GM12891 (cell line): ENCODE measurements around the gene MISP.
A peak's percentile ranks its signal among the peaks of the same experiment; 100 is the strongest.
"Not testable (repeated sequence)": the region's sequence is repeated elsewhere in the genome, so short reads cannot be mapped to it uniquely, and the experiment has no call there.

Experiments
- DNase-seq: peaks from one replicate; pipeline ENCODE4 v3.0.0; 2011; ENCODE audit warnings: low spot score; ENCODE audit not compliant: insufficient read length
- FAIRE-seq: peaks from 2 replicates; lab custom pipeline; 2011; peaks lifted over from hg19 to GRCh38; lab: Jason Lieb, UNC
- PAX5 ChIP-seq: IDR thresholded peaks from 2 replicates; pipeline ENCODE4 v1.6.1; 2011; ENCODE audit warnings: low read length, moderate library complexity, mild to moderate bottlenecking; ENCODE audit not compliant: insufficient read depth, severe bottlenecking
- POLR2A ChIP-seq: IDR thresholded peaks from 2 replicates; pipeline ENCODE4 v1.6.1; 2011; ENCODE audit warnings: low read depth, low read length, control low read depth
- POLR2AphosphoS5 ChIP-seq: IDR thresholded peaks from 2 replicates; pipeline ENCODE4 v1.6.1; 2011; ENCODE audit warnings: low read depth, low read length, control low read depth
- POU2F2 ChIP-seq: IDR thresholded peaks from 2 replicates; pipeline ENCODE4 v1.6.1; 2011; ENCODE audit warnings: low read depth, mild to moderate bottlenecking, control low read depth, low read length, moderate library complexity
- SPI1 ChIP-seq: IDR thresholded peaks from 2 replicates; pipeline ENCODE4 v1.6.1; 2011; ENCODE audit warnings: low read depth, low read length, control low read depth
- TAF1 ChIP-seq: IDR thresholded peaks from 2 replicates; pipeline ENCODE4 v1.6.1; 2011; ENCODE audit warnings: low read depth, low read length, control low read depth

Gene MISP

DNA sequence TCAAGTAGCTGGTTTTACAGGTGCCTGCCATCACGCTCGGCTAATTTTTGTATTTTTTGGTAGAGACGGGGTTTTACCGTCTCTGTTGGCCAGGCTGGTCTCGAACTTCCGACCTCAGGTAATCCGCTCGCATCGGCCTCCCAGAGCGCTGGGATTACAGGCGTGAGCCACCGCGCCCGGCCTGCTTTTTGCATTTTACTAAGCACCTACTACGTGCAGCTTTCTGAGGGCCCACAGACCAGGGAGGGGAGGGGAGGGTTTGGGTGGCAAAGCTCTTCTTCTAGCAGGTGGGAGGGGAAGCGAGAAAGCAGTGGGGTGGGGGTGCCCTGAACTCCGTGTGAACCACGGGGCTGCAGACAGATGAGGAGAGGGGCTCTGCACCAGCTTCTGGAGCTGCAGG is 27.2 kb upstream of the MISP start:
- no peak for TF ChIP-seq POLR2AphosphoS5
- TF ChIP-seq TAF1 = no peak
- no peak for TF ChIP-seq SPI1
- no peak for TF ChIP-seq POLR2A
- no peak for TF ChIP-seq PAX5
- no peak for TF ChIP-seq POU2F2
- FAIRE-seq (no peak), DNase-seq (no peak)

DNA sequence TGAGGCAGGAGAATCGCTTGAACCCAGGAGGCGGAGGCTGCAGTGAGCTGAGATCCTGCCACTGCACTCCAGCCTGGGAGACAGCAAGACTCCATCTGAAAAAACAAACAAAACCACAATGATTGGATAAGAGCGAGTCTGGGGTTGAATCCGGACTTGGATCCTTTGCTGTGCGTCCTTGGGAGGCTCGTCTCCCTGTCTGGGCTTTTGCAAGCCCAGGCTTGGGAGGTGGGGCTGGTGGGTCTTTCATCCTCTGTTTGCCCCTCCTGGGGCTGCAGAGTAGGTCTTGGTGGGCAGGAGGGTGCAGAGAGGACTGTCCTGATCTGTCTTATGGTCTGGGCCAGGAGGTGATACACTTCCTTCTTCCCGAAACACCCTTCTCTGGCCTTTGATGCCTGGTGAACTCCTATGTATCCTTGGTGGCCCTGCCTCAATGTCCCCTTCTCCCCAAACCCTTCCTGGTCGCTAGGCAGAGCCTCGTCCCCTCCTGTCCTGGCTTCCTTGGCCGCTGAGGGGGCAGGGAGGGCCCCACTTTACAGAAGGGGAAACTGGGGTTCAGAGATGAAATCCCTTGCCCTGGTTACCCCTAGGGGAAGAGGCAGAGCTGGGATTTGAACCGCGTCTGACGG is 25.3 kb upstream of the MISP start:
- DNase-seq (no peak), FAIRE-seq (no peak)
- TF ChIP-seq SPI1 (no peak), TAF1 (no peak), PAX5 (no peak), POLR2AphosphoS5 (no peak), POU2F2 (no peak), POLR2A (no peak)

DNA sequence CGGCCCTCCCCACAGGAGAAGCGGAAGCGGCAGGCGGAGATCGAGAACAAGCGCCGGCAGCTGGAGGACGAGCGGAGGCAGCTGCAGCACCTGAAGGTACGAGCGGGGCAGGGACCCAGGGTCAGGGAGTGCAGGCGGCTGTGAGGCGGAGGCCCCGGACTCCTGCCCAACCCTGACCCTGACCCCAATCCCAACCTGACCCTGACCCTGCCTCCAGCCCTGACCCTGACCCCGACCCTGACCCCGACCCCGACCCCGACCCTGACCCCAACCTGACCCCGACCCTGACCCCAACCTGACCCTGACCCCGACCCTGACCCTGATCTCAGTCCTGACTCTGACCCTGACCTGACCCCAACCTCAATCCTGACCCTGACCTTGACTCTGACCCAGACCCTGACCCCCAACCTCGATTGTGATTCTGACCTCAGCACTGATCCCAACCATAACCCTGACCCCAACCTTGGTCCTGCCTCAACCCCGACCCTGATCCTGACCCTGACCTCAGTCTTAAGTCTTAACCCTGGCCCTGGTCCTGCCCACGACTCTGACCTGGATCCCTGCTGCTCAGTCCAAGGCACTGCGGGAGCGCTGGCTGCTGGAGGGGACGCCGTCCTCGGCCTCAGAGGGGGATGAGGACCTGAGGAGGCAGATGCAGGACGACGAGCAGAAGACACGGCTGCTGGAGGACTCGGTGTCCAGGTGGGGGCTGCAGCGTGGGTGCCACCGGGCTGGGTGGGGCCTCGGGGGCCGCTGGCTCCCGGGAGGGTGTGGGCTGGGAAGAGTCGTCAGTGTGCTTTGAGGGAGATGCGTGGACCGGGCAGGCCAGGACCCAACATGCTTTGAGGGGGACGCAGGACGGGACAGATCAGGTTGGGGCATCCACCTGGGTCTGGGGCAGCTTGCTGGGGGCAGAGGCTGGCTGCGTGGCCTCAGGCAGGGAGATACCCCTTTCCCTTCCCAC is 23.6 kb upstream of the MISP start:
- DNase-seq (no peak), FAIRE-seq (no peak)
- TF ChIP-seq PAX5 (no peak), POU2F2 (no peak), SPI1 (no peak), POLR2A (no peak), TAF1 (no peak), POLR2AphosphoS5 (no peak)

DNA sequence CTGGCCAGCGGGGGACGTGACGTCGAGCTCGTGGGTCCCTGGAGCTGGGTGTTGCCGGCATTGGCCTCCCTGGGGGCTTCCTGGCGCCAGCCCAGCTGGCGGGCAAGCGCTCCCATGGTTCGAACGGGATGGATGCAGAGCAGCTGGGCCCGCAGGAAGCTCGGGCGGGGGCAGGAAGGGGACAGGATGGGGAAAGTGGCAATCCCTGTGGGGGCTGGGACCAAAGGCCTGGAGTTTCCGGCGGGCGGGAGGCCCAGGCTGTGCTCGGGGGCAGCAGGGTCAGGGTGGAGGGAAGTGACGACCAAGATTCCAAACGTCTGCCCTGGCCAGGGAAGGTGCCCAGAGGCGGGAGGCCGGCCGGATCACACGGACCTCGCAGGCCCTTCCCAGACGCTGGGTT is 22.9 kb upstream of the MISP start:
- FAIRE-seq (no peak), DNase-seq (no peak)
- TF ChIP-seq PAX5 = no peak
- no peak for TF ChIP-seq TAF1
- no peak for TF ChIP-seq SPI1
- no peak for TF ChIP-seq POLR2A
- no peak for TF ChIP-seq POU2F2
- TF ChIP-seq POLR2AphosphoS5 = no peak

DNA sequence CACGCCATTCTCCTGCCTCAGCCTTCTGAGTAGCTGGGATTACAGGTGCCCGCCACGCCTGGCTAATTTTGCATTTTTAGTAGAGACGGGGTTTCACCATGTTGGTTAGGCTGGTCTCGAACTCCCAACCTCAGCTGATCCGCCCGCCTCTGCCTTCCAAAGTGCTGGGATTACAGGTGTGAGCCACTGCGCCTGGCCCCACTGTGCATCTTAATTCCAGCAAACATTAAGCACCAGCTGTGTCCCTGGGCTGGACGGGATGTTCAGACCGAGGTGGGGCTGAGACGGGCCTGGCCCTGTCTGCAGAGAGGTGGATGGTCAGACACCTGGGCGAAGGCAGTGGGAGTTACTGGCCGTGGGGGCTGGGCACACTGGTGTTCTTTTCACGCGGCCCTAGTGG is 21.3 kb upstream of the MISP start:
- FAIRE-seq = peak; percentile 5
- not testable (repeated sequence) for DNase-seq

DNA sequence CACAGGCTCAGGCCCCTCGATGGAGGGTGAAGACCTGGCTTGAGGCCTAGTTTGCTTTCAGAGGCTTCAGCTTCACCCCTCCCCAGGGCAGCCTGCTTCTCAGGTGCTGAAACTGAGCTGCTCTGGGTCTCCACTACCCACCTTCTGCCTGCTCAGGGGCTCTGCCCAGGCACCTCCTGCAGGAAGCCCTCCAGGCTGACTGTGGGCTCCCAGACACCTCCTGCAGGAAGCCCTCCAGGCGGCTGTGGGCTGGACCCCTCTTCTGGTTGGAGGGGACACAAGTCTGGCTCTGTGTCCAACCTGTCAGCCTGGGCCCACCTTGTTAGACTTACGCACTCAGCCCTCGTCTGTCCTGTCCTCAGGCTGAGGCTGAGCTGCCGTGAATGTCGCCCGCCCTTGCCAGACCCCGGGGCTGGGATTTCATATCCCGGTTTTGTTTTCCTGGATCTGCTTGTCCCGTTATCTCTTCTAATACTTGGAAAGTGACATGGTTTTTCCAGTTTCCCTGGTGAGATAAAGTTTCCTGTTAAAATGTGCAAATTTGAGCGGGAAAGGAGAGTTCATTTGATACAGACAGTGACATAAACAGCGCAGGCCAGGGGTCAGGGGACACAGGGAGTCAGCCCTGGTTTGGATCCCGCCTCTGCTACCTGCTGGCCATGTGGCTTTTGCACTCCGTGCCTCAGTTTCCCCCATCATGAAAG is 20.8 kb upstream of the MISP start:
- FAIRE-seq = no peak
- TF ChIP-seq POU2F2 (no peak), POLR2AphosphoS5 (no peak), SPI1 (no peak), TAF1 (no peak), POLR2A (no peak), PAX5 (no peak)
- DNase-seq = no peak

DNA sequence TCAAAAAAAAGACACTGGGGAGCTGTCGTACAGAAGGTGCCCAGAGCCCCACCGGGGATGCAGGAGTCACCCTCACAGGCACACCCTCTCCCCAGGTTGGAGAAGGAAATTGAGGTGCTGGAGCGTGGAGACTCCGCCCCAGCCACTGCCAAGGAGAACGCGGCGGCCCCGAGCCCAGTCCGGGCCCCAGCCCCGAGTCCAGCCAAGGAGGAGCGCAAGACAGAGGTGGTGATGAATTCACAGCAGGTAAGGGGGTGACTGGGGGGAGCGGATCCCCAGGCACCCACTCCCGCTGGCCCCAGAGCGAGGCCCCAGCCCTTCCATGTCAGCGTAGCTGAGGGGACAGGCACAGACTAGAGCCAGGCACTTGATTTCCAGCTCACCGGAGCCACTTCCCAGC is 19.9 kb upstream of the MISP start:
- DNase-seq = no peak
- TF ChIP-seq POLR2A = no peak
- TF ChIP-seq PAX5 = no peak
- no peak for TF ChIP-seq POLR2AphosphoS5
- TF ChIP-seq SPI1 = no peak
- no peak for TF ChIP-seq POU2F2
- TF ChIP-seq TAF1 = no peak
- FAIRE-seq = no peak

DNA sequence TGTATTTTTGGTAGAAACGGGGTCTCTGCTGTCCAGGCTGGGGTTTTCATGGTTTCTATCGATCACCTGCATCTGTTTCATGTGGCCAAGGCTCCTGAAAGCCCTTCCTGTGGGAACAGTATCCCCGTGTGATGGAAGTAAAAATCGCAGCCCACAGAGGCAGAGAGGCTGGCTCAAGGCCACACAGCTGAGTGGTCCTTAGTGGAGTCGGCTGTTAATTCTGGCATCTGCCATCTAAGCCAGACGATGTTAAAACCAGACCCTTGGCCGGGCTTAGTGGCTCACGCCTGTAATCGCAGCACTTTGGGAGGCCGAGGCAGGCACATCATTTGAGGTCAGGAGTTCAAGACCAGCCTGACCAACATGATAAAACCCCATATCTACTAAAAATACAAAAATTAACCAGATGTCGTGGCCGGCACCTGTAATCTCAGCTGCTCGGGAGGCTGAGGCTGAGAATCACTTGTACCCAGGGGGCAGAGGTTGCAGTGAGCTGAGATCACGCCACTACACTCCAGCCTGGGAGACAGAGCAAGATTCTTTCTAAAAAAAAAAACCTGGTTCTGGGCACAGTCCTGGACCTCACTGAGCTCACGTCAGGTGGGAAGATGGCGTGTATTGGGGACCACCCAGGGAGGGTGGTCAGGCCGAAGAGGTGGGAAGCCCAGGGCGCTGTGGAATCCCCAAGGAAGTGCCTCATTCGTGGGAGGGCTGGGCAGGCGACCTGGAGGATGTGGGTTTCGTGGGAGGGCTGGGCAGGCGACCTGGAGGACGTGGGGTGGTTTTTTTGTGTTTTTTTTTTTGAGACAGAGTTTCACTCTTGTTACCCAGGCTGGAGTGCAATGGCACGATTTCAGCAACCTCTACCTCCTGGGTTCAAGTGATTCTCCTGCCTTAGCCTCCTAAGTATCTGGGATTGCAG is 18.5 kb upstream of the MISP start:
- TF ChIP-seq POU2F2 = no peak
- no peak for TF ChIP-seq POLR2A
- no peak for TF ChIP-seq TAF1
- no peak for TF ChIP-seq PAX5
- TF ChIP-seq POLR2AphosphoS5 = no peak
- TF ChIP-seq SPI1 = no peak
- DNase-seq (no peak), FAIRE-seq (no peak)

DNA sequence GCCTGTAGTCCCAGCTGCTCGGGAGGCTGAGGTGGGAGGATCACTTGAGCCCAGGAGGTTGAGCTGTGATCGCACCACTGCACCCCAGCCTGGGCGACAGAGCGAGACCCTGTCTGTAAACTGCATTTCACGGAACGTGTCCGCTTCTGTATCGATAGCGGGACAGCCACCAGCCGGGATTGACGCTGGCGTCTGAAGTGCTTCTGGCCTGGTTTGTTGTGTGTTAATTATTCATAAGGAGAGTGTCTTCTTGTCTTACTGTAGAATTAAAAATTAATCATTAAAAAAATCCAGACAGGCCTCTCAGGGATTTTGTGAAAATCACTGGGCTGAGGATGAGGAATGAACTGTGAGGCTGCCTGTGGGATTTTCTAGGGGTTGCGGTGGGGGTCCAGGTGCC is 16.2 kb upstream of the MISP start:
- TF ChIP-seq SPI1 (no peak), POLR2A (no peak), TAF1 (no peak), PAX5 (no peak), POLR2AphosphoS5 (no peak), POU2F2 (no peak)
- FAIRE-seq = no peak

More for the DNA sequence above, 16.2 kb upstream of the MISP start:
- no peak for DNase-seq
